GM19035 (cell line): Measurements from ENCODE around the gene SFXN4.
"Not testable (repeated sequence)": the region's sequence is repeated elsewhere in the genome, so short reads cannot be mapped to it uniquely, and the experiment has no call there.

ENCODE experiments used
- ATAC-seq: cut with Tn5 transposase; IDR thresholded peaks from one replicate; pipeline ENCODE4 v1.9.1; 2021; ENCODE audit not compliant: unreplicated experiment

Gene SFXN4

DNA sequence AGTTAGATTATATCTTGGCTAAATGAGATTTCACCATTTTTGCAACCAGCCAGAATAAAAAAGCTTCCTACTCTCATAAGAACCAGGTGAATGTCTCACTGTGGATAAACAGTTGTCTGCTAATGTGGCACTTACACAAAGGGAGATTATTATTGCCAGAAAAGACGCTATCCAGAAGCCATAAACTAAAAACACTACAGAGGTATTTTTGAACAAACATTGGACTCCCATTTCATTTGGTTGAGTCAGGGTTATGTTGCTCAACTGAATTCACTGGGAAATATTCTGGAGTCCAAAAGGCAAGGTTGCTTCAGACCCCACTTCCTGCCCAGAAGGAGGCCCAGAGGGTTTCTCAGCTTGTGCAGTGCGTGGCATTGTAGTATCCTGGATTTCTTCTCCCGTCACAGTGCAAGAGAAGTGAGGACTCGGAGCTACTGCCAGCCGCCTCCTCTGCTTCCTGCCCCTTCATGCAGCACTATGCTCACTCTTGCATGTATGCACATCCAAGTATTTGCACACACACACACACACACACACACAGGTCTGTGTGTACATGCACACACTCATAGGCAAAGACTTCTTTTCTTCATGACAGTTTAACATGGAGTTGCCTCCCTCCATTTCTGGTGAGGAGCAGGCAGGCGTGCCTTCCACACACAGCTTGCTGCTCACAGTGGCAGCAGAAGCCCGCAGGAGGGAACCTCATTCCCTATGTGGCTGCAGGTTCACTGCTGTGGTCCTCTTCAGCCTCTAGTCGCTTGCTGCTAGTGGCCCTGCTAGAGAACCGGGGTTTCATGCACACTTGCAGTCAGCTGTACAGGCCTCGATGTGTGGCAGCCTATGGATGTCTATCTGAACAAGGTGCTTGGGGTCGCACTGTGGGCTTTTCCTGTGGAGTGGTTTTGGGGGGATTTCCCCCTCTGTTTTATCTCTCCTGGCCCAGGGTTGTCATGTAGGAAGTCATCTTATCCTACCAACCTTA, 51.5 kb downstream of the SFXN4 start:
- ATAC-seq = no peak

DNA sequence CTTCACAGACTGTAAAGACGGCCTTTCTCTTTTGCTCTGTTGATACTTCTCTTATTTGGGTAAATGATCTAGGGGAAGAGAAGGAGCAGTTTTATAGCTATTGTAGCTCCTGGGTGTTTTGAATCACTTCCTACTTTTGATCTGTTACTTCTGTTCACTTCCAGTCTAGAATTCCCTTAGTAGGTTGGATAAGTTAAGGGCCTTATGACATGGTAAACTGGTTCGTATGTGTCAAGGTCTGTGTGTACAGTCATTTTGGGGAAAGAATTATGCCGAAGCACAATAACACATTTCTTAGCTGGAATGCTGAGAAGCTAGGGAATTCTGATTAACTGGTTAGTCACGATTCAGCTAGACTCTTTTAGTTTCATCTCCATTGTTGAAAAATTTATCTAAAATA, 53.5 kb downstream of the SFXN4 start:
- ATAC-seq = no peak

DNA sequence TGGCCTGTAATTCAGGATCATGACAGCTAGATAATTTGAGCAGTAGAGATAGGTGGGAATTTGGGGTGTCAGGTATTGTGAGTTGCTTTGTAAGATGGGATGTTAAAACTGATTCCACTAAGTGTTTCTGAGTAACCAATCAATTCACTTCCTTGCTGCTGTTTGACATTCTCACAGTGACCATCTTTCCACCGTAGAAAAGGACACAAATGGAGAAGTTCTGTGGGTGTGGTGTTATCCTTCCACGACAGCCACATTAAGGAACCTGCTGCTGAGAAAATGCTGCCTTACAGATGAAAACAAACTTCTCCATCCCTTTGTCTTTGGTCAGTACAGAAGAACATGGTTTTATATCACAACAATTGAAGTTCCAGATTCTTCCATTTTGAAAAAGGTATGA, 57.7 kb downstream of the SFXN4 start:
- not testable (repeated sequence) for ATAC-seq

GRCh38 chr10:119107106-119107505, 58.4 kb downstream of the SFXN4 start:
- ATAC-seq = not testable (repeated sequence)

- ATAC-seq = not testable (repeated sequence)
These were observed 59.6 kb downstream of the SFXN4 start for GRCh38 chr10:119105899-119106298.

DNA sequence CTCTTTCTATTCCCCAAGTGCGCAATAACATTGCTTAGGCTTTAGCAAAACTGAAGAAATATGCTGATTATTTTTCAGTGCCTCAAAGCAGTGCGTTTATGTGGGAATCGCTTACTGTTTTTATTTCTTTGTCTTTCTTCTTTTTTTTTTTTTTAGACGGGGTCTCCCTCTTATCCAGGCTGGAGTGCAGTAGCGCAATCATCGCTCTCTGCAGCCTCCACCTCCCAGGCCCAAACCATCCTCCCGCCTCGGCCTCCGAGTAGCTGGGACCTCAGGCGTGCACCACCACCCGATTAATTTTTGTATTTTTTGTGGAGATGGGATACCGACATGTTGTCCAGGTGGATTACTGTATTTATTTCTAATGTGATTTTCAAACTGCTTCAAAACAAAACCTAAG, 60.4 kb downstream of the SFXN4 start:
- no peak for ATAC-seq

- ATAC-seq = peak; percentile 41
These were observed 60.9 kb downstream of the SFXN4 start for GRCh38 chr10:119104654-119105015.

DNA sequence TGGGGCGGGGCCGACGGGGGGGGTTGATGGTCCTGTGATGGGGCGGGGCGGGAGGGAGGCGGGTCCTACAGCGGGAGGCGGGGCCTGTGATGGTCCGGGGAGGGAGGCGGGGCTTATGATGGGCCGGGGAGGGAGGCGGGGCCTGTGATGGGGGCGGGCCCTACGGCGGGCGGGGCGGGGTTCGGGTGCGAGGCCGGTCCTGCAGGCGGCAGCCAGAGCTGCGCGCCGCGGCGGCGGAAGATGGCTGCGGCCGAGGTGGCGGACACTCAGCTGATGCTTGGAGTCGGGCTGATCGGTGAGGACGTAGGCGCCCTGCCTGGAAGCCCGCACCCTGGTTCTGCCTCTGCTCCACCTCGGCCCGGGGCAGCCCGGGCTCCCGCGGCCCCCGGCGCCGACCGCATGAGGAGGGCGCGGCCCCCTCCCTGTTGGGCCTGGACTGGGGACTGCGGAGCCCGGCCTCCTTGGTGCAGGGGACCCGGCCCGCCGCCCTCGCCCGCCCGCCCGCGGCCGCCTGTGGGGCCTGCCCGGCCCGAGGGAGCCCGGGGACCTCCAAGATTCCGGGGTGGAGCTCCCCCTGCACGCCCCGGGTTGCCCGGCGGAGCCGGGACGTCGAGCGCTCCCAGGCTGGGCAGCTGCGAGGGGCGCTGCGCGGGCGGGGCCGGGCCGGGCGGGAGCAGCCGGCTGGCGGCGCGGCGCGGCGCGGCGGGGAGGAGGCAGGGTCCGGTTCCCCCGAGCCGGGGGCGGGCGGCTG, 61.4 kb downstream of the SFXN4 start, which contains the start of gene DENND10:
Gene DENND10, plus strand, starts transcription at position 211 of the 751 bp plus-strand sequence. Its CDS starts 30 bp downstream, at position 241.
- ATAC-seq = peak; percentile 82

DNA sequence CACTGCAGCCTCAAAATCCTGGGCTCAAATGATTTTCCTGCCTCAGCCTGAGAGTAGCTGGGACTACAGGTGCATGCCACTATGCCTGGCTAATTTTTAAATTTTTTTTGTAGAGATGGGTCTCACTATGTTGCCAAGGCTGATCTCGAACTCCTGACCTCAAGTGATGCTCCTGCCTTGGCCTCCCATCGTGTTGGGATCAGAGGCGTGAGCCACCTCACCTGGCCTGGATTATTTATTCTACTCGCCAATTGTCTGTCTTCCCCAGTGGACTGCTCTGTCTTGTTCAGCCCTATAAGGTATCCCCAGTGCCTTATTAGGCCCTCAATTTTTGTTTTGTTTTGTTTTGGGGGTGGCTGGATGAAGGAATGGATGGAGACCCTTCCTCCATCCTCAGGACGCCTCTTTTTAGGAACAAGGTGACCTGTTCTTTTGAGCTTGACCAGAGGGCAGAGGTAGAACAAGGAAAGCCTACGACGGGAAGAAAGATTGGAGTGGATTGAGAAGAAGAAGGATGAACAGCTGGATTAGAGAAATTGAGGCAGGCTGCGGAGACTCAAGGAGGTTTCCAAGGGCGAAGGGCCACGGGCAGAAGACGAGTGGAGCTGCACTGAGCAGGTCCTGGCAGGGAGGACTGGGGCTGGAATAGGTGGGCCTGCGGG, 62.1 kb downstream of the SFXN4 start:
- ATAC-seq = no peak

DNA sequence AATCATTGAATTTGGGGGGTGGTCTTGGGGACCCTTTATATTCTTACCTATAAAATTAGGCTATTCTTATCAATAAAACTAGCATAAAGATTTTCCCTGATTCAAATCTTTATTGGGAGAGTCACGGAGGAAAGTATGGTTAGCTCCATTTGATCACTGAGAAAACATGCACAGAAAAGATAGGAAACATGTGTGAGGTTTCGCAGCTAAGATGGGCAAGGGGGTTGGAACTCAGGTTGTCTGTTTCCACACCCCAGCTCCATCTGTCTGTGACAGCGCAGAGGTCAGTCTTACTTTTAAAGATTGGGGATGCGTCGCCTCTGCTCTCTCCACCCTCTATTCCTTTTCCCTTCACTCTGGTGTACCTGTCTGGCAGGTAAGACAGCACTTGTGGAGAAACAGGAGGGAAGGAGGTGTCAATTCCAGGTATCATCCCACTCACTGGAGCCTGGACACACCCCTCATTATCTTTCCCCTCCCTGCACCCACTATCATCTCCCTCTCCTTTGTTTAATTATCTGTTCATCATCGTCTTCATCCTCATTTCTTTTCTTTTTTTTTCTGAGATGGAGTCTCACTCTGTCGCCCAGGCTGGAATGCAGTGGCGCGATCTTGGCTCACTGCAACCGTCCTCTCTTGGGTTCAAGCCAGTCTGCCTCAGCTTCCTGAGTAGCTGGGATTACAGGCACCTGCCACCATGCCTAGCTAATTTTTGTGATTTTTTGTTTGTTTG, 64.0 kb downstream of the SFXN4 start:
- ATAC-seq = no peak

- no peak for ATAC-seq
These were observed 64.9 kb downstream of the SFXN4 start for GRCh38 chr10:119100434-119101238.

GRCh38 chr10:119098576-119098975, 66.9 kb downstream of the SFXN4 start:
- ATAC-seq = no peak

DNA sequence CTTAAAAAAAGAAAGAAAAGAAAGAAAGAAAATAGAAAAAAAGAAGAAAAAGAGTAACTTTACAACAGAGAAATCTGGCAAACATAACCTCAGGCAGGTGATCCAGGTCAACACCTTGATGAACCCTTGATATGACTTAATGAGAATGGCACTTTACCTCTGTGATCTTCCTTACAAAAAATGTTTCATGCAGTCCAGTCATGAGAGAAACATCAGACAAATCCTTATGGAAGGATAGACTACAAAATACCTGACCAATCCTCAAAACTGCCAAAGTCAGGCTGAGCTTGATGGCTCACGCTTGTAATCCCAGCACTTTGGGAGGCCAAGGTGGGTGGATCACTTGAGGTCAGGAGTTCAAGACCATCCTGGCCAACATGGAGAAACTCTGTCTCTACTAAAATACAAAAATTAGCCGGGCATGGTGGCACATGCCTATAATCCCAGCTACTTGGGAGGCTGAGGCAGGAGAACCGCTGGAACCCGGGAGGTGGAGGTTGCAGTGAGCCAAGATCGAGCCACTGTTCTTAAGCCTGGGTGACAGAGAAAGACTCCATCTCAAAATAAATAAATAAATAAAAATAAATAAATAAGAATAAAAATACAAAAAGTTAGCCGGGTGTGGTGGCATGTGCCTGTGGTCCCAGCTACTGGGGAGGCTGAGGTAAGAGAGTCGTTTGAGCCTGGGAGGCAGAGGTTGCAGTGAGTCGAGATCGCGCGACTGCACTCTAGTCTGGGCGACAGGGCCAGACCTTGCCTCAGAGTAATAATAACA, 68.7 kb downstream of the SFXN4 start:
- ATAC-seq = not testable (repeated sequence)

GRCh38 chr10:119095640-119096039, 69.9 kb downstream of the SFXN4 start:
- no peak for ATAC-seq

DNA sequence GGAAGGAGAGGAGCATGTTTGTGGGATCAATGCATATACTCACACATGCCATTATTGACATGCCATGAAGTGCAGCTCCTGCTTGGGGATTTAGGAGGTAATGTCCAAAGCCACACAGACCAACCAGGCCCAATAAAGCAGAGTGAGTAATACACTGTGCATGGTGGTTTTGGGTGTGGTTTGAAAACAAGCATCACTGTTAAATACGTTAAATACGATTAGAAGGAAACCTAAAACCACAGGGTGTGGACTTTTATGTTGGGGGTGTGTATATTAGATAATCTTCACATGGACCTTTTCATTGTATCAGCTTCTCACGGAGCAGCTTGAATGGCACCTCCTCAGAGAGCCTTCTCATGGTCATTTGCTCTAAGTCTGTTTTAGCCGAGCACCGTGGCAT, 74.5 kb downstream of the SFXN4 start:
- no peak for ATAC-seq
